Epithelial cell of esophagus (primary cell): ENCODE results near the gene BCL11B.
"Not testable (repeated sequence)": the region's sequence is repeated elsewhere in the genome, so short reads cannot be mapped to it uniquely, and the experiment has no call there.

Source experiments
- DNase-seq: peaks from one replicate; pipeline ENCODE4 v3.0.0; 2010; ENCODE audit warnings: low read depth
- H3K4me3 ChIP-seq: 2 replicates; pipeline ENCODE4 v1.5.1; 2011; ENCODE audit warnings: mild to moderate bottlenecking, low read length, control low read depth
- CTCF ChIP-seq: IDR thresholded peaks from 2 replicates; pipeline ENCODE4 v1.5.1; 2011; ENCODE audit warnings: low read depth, mild to moderate bottlenecking, low read length, control low read depth, inconsistent platforms; ENCODE audit not compliant: insufficient read depth; ENCODE audit errors: missing control alignments

The BCL11B gene

DNA sequence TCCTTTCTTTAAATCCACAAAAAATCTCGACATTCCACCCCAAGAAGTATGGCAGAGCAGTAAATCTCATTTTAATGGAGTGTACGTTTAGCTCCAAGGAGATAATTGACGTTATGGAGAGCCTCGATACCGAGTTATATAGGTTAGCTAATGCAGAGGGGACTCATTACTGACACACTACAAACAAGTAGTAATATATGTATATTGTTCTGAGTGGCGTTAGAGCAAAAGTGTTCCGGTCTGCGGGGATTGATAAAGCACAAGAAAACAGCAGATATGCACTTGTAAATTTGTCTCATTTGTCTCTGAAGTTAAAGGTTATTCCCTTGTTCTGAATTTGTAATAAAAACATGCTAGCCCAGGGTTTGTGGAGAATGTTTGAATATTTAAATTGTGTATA, 84.1 kb downstream of the BCL11B start:
- no peak overlapping the region for H3K4me3 ChIP-seq
- DNase-seq: no peak
- no peak for TF ChIP-seq CTCF

- no peak for TF ChIP-seq CTCF
- no peak for DNase-seq
- no peak overlapping the region for H3K4me3 ChIP-seq
These were observed 84.9 kb downstream of the BCL11B start for GRCh38 chr14:99186956-99187690.

DNA sequence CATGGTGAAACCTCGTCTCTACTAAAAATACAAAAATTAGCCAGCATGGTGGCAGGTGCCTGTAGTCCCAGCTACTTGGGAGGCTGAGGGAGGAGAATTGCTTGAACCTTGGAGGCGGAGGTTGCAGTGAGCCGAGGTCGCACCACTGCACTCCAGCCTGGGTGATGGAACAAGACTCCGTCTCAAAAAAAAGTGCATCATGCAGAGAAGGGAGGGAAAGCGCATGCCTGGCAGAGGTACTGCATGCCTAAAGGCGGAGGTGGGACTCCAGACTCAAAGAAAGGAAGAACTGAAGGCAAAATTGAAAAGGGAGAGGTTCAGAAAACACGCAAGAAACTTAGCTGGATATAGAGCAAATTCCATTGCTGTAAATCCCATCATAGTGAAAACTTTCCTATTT, 85.7 kb downstream of the BCL11B start:
- DNase-seq, H3K4me3 ChIP-seq: not testable (repeated sequence)

- H3K4me3 ChIP-seq: no peak overlapping the region
- TF ChIP-seq CTCF: no peak
- DNase-seq: no peak
These were observed 86.4 kb downstream of the BCL11B start for GRCh38 chr14:99185436-99186068.

DNA sequence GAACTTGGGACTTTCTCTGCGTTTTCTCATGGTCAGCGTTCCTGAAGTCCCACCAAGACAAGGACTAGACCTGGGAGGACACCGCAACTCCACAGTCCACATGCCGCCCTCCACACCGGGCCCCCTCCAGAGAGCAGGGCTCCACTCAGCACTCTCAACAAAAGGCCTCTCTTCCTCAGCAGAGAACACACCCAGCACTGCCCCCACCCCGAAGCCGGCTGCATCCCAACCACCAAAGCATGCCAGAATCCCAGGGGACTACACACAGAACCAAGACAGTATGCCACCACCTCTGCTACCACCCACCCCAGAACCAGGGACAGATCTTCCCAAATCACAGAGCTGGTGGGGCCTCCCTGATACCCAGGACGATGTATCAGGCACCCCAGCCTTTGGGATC, 88.3 kb downstream of the BCL11B start:
- DNase-seq: no peak
- H3K4me3 ChIP-seq: no peak overlapping the region
- no peak for TF ChIP-seq CTCF

DNA sequence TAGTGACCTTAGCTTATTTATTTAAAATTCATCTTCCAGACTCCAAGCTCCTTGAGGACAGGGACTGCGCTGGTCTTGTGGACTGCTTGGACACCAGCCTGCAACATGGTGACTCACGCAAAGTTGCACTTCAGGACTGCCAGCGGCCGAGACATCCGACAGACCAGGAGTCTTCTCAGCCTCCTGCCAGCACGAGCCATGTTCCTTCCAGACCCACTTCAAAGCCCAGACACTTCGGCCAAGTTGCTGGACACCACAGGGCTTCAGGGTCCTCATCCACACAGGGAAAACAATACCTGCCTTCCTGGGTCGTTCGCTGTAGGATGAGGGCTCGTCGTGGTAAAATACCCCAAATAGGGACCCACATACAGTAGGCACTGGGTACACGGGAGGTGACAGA, 88.7 kb downstream of the BCL11B start:
- no peak overlapping the region for H3K4me3 ChIP-seq
- no peak for TF ChIP-seq CTCF
- no peak for DNase-seq

DNA sequence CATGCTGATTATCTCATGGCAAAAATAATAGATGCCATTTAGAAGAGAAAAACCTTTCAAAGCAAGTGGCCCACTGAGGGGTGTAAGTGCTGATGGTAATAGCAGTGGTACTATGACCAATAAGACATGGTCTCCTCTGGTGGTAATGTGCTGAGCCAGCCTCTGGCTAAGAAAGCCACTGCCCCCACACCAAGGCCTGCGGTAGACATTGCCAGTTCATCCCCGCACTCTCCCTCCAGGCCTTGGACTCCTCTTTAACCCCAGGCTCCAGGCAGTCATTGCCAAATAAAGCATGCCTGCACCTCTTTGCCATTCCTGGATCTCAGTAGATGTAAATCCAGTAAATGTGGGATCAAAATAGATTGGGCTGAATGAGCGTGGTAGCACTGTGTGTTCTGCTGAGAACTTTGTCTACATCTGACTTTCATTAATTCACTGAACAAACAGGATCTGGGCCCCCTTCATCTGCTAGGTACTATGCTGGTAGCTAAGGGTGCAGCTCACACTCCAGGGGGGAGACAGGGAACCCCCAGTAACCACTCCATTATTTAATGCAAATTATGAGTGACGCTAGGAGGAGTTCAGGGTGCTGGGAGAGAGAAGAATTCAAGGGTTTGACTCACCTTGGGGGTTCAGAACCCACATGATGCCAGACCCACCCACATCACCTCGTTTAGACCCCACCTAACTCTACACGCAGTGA, 89.3 kb downstream of the BCL11B start:
- no peak for TF ChIP-seq CTCF
- no peak for DNase-seq

More for the DNA sequence above, 89.3 kb downstream of the BCL11B start:
- no peak overlapping the region for H3K4me3 ChIP-seq
